ENCODE measurements around the gene DPP9.

GRCh38 chr19:4717191-4717965, 6.3 kb downstream of the DPP9 start:
- TF ChIP-seq, protein P1, sequence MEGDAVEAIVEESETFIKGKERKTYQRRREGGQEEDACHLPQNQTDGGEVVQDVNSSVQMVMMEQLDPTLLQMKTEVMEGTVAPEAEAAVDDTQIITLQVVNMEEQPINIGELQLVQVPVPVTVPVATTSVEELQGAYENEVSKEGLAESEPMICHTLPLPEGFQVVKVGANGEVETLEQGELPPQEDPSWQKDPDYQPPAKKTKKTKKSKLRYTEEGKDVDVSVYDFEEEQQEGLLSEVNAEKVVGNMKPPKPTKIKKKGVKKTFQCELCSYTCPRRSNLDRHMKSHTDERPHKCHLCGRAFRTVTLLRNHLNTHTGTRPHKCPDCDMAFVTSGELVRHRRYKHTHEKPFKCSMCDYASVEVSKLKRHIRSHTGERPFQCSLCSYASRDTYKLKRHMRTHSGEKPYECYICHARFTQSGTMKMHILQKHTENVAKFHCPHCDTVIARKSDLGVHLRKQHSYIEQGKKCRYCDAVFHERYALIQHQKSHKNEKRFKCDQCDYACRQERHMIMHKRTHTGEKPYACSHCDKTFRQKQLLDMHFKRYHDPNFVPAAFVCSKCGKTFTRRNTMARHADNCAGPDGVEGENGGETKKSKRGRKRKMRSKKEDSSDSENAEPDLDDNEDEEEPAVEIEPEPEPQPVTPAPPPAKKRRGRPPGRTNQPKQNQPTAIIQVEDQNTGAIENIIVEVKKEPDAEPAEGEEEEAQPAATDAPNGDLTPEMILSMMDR (conservative IDR thresholded peaks at IDR 0.05; ENCODE audit: low read length), result no peak
- no peak for TF ChIP-seq EZH2phosphoT487 (IDR thresholded peaks at IDR 0.05; ENCODE audit: borderline replicate concordance)
